LNCAP (cell line): ENCODE data around the gene C5orf34.

Experiments used
- CTCF ChIP-seq: fragments of 450-650 bp; IDR thresholded peaks from 2 replicates; pipeline ENCODE4 v1.5.1; 2017; ENCODE audit warnings: mild to moderate bottlenecking

The C5orf34 gene

GRCh38 chr5:43514816-43515677 is at the start of gene C5orf34:
C5orf34 (minus strand) TSS chr5:43515148; CDS start chr5:43509339, 5,809 bp downstream.
- no peak for TF ChIP-seq CTCF

GRCh38 chr5:43564289-43564850 is 49.4 kb upstream of the C5orf34 start:
- no peak for TF ChIP-seq CTCF

GRCh38 chr5:43563321-43563720 is 48.4 kb upstream of the C5orf34 start:
- no peak for TF ChIP-seq CTCF

GRCh38 chr5:43561356-43561755 is 46.4 kb upstream of the C5orf34 start:
- TF ChIP-seq CTCF, result no peak

GRCh38 chr5:43560128-43560527 is 45.2 kb upstream of the C5orf34 start:
- TF ChIP-seq CTCF, result no peak

- peak; percentile 79 for TF ChIP-seq CTCF
These were observed 42.1 kb upstream of the C5orf34 start, which contains the start of gene PAIP1 for GRCh38 chr5:43556857-43557542. PAIP1 (minus strand) TSS chr5:43557077; CDS start chr5:43556846, 231 bp downstream.

GRCh38 chr5:43555895-43556606 is 41.1 kb upstream of the C5orf34 start:
- TF ChIP-seq CTCF, result peak; percentile 8; the same call in 1 of the 2 replicates
